Astrocyte (in vitro differentiated cells and primary cell): ENCODE results near the gene MKI67. TPM values are rescaled to one million over a fixed set of nuclear protein-coding genes. Genes with fewer than 3 reads are reported as not detected.
"Not testable (repeated sequence)": the region's sequence is repeated elsewhere in the genome, so short reads cannot be mapped to it uniquely, and the experiment has no call there.

Experiments
- DNase-seq: peaks from one replicate; pipeline ENCODE4 v3.0.0-alpha.2; 2010; ENCODE audit warnings: low read depth
- FAIRE-seq: peaks from 2 replicates; lab custom pipeline; 2011; peaks lifted over from hg19 to GRCh38; lab: Jason Lieb, UNC
- H2AFZ ChIP-seq: 2 replicates; pipeline ENCODE4 v1.6.0; 2012; ENCODE audit warnings: low read depth, low read length, inconsistent platforms
- H3K27ac ChIP-seq: 2 replicates; pipeline ENCODE4 v1.5.1; 2011; ENCODE audit warnings: low read depth, low read length, inconsistent platforms
- H3K27me3 ChIP-seq: 2 replicates; pipeline ENCODE4 v1.6.0; 2011; ENCODE audit warnings: low read length, inconsistent platforms; ENCODE audit not compliant: insufficient read depth
- H3K36me3 ChIP-seq: 2 replicates; pipeline ENCODE4 v1.5.1; 2011; ENCODE audit warnings: low read length, inconsistent platforms; ENCODE audit not compliant: insufficient read depth
- H3K4me1 ChIP-seq: 2 replicates; pipeline ENCODE4 v1.5.1; 2011; ENCODE audit warnings: low read length, inconsistent platforms; ENCODE audit not compliant: insufficient read depth
- H3K4me2 ChIP-seq: 2 replicates; pipeline ENCODE4 v1.6.0; 2012; ENCODE audit warnings: low read length, inconsistent platforms
- H3K4me3 ChIP-seq: 2 replicates; pipeline ENCODE4 v1.5.1; 2011; ENCODE audit warnings: low read depth, mild to moderate bottlenecking, low read length, inconsistent platforms; ENCODE audit not compliant: insufficient read depth
- H3K79me2 ChIP-seq: 2 replicates; pipeline ENCODE4 v1.6.0; 2012; ENCODE audit warnings: mild to moderate bottlenecking, low read length, inconsistent platforms; ENCODE audit not compliant: insufficient read depth
- H3K9ac ChIP-seq: 2 replicates; pipeline ENCODE4 v1.6.0; 2012; ENCODE audit warnings: mild to moderate bottlenecking, low read length, inconsistent platforms
- H3K9me3 ChIP-seq: 2 replicates; pipeline ENCODE4 v1.5.1; 2012; ENCODE audit warnings: low read depth, mild to moderate bottlenecking, low read length, inconsistent platforms; ENCODE audit not compliant: insufficient read depth
- H4K20me1 ChIP-seq: 2 replicates; pipeline ENCODE4 v1.6.0; 2012; ENCODE audit warnings: low read length, inconsistent platforms; ENCODE audit not compliant: insufficient read depth
- H3K27ac Mint-ChIP-seq: one replicate; pipeline ENCODE4 v1.8.0; 2021; ENCODE audit warnings: mild to moderate bottlenecking, mixed read lengths; ENCODE audit not compliant: unreplicated experiment
- H3K27me3 Mint-ChIP-seq: one replicate; pipeline ENCODE4 v1.8.0; 2021; ENCODE audit warnings: low read depth, mixed read lengths; ENCODE audit not compliant: unreplicated experiment
- H3K36me3 Mint-ChIP-seq: one replicate; pipeline ENCODE4 v1.8.0; 2021; ENCODE audit warnings: low read depth, mixed read lengths; ENCODE audit not compliant: unreplicated experiment
- H3K4me1 Mint-ChIP-seq: one replicate; pipeline ENCODE4 v1.8.0; 2021; ENCODE audit warnings: low read depth, mixed read lengths; ENCODE audit not compliant: unreplicated experiment
- H3K4me3 Mint-ChIP-seq: one replicate; pipeline ENCODE4 v1.8.0; 2021; ENCODE audit warnings: mild to moderate bottlenecking, moderate library complexity, mixed read lengths; ENCODE audit not compliant: unreplicated experiment
- H3K9me3 Mint-ChIP-seq: one replicate; pipeline ENCODE4 v1.8.0; 2021; ENCODE audit warnings: mild to moderate bottlenecking, mixed read lengths; ENCODE audit not compliant: unreplicated experiment
- CTCF ChIP-seq: IDR thresholded peaks from 2 replicates; pipeline ENCODE4 v1.5.1; 2011; ENCODE audit warnings: low read depth, mild to moderate bottlenecking, inconsistent platforms, low read length, moderate library complexity; ENCODE audit not compliant: insufficient read depth
- EZH2 ChIP-seq: IDR thresholded peaks from 2 replicates; pipeline ENCODE4 v1.6.1; 2012; ENCODE audit warnings: mild to moderate bottlenecking, low read length, inconsistent platforms; ENCODE audit not compliant: insufficient read depth
- total RNA-seq: library from RNA; stranded (reverse); gene quantifications from 2 replicates; pipeline ENCODE4 v1.2.1, GENCODE V29; 2021

The MKI67 gene
- total RNA-seq, 1 donor from 2014 or later, result 4.6 TPM

- Histone ChIP-seq H3K36me3 (peaks cover 17% of the 10 kb centered on the region), H4K20me1 (peaks cover 14% of the 10 kb centered on the region), H2AFZ (no peak overlapping the region), H3K79me2 (peaks cover 2% of the 10 kb centered on the region), H3K27me3 (no peaks in the 10 kb centered on the region), H3K27ac (no peak overlapping the region), H3K4me1 (no peaks in the 10 kb centered on the region), H3K4me3 (no peak overlapping the region), H3K9ac (no peak overlapping the region), H3K4me2 (no peak overlapping the region), H3K9me3 (no peaks in the 10 kb centered on the region)
- DNase-seq (no peak), FAIRE-seq (no peak)
- H3K4me3 Mint-ChIP-seq, result no peak overlapping the region
- TF ChIP-seq CTCF, result no peak
- TF ChIP-seq EZH2, result no peak
- no peaks in the 10 kb centered on the region for H3K36me3 Mint-ChIP-seq
- peaks cover 9% of the 10 kb centered on the region for H3K27me3 Mint-ChIP-seq
- H3K9me3 Mint-ChIP-seq, result peaks cover 2% of the 10 kb centered on the region
- H3K27ac Mint-ChIP-seq, result no peak overlapping the region
- peaks cover 2% of the 10 kb centered on the region for H3K4me1 Mint-ChIP-seq
Measured at GRCh38 chr10:128095753-128096469, 30.3 kb downstream of the MKI67 start.

- Histone ChIP-seq H3K4me2 (no peak overlapping the region), H3K79me2 (peaks cover 2% of the 10 kb centered on the region), H3K4me3 (no peak overlapping the region), H3K9me3 (no peaks in the 10 kb centered on the region), H3K9ac (no peak overlapping the region), H3K27me3 (no peaks in the 10 kb centered on the region), H2AFZ (no peak overlapping the region), H3K4me1 (no peaks in the 10 kb centered on the region), H3K36me3 (peaks cover 16% of the 10 kb centered on the region), H4K20me1 (peaks cover 14% of the 10 kb centered on the region), H3K27ac (no peak overlapping the region)
- H3K36me3 Mint-ChIP-seq, result no peaks in the 10 kb centered on the region
- H3K4me3 Mint-ChIP-seq, result no peak overlapping the region
- peaks cover 2% of the 10 kb centered on the region for H3K4me1 Mint-ChIP-seq
- H3K27me3 Mint-ChIP-seq, result peaks cover 11% of the 10 kb centered on the region
- peaks cover 2% of the 10 kb centered on the region for H3K9me3 Mint-ChIP-seq
- DNase-seq (no peak), FAIRE-seq (no peak)
- no peak overlapping the region for H3K27ac Mint-ChIP-seq
- no peak for TF ChIP-seq EZH2
- no peak for TF ChIP-seq CTCF
Measured at GRCh38 chr10:128095027-128095752, 31.0 kb downstream of the MKI67 start.

- H4K20me1 ChIP-seq, result peaks cover 14% of the 10 kb centered on the region
- not testable (repeated sequence) for H3K4me3 Mint-ChIP-seq, H3K36me3 Mint-ChIP-seq, DNase-seq, H3K27me3 ChIP-seq, H3K9me3 ChIP-seq, H3K27ac ChIP-seq, H3K4me1 ChIP-seq, H3K9me3 Mint-ChIP-seq, H3K27ac Mint-ChIP-seq, H3K9ac ChIP-seq, H3K4me1 Mint-ChIP-seq, H3K79me2 ChIP-seq, FAIRE-seq, H2AFZ ChIP-seq, H3K4me3 ChIP-seq, H3K4me2 ChIP-seq
- H3K36me3 ChIP-seq, result peaks cover 16% of the 10 kb centered on the region
- peaks cover 11% of the 10 kb centered on the region for H3K27me3 Mint-ChIP-seq
Measured at GRCh38 chr10:128094596-128094995, 31.6 kb downstream of the MKI67 start.
